Cardiac muscle cell (in vitro differentiated cells and primary cell): ENCODE data around the gene MTREX. TPM values are rescaled to one million over a fixed set of nuclear protein-coding genes. Genes with fewer than 3 reads are reported as not detected.
A peak's percentile ranks its signal among the peaks of the same experiment; 100 is the strongest.

Experiments used
- DNase-seq, 2 donors: peaks; one replicate each; pipeline versions ENCODE4 v3.0.0 to v3.0.0-alpha.2; 2010 to 2017; ENCODE audit warnings: low read depth in 1 of 2, low spot score in 1 of 2
- H3K27ac ChIP-seq: fragments of 200-600 bp; sonication (generic); 2 replicates; pipeline ENCODE4 v1.5.1; 2016
- H3K27me3 ChIP-seq: fragments of 200-600 bp; sonication (generic); 2 replicates; pipeline ENCODE4 v1.6.0; 2016; ENCODE audit warnings: control low read depth
- H3K36me3 ChIP-seq: fragments of 200-600 bp; sonication (generic); 2 replicates; pipeline ENCODE4 v1.5.1; 2016; ENCODE audit warnings: control low read depth
- H3K4me1 ChIP-seq: fragments of 200-600 bp; sonication (generic); 2 replicates; pipeline ENCODE4 v1.8.1; 2017; ENCODE audit warnings: low read depth, mild to moderate bottlenecking, mixed run types
- H3K4me3 ChIP-seq: fragments of 200-600 bp; sonication (generic); 2 replicates; pipeline ENCODE4 v1.5.1; 2016; ENCODE audit warnings: mild to moderate bottlenecking
- H3K9me3 ChIP-seq: fragments of 200-600 bp; sonication (generic); 2 replicates; pipeline ENCODE4 v1.5.1; 2017; ENCODE audit warnings: low read depth, mild to moderate bottlenecking, control low read depth
- polyA plus RNA-seq: library from polyadenylated mRNA; unstranded; fragments of >200 nt; fragmentation: Nextera tagmentation; extraction: Ambion mirVana; gene quantifications from 2 replicates; pipeline ENCODE4 v1.2.1, GENCODE V29; 2016
- total RNA-seq: library from RNA; depleted of rRNA; stranded (reverse); fragments of >200 nt; gene quantifications from 2 replicates; pipeline ENCODE4 v1.2.3, GENCODE V29; 2016
- TF ChIP-seq, protein P1 (sequence below): IDR thresholded peaks from 2 replicates; pipeline ENCODE4 v1.5.1; 2012; ENCODE audit warnings: low read depth, mild to moderate bottlenecking, low read length

Gene MTREX
- total and polyA plus RNA-seq, 2 experiments from 2014 or later = 32.8 to 65.2 TPM

DNA sequence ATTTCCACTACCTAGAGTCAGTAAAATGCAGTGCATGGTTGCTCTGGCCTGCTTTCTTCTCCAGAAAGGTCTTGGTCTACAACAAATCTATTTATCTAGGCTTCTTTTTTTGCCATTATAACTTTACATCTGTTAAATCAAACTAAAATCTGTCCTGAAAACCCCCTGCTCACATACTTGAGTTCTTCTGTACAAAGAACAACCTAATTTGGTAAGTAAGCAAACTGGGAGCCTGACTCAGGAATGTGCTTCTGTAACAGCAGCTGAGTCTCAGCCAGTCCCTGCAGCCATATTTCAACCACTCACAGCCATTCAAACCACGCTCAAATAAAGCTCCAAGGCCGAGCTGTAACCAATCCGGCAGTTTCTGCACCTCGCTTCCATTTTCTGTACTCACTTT lies 131.2 kb downstream of the MTREX start:
- no peaks in the 10 kb centered on the region for H3K9me3 ChIP-seq
- H3K36me3 ChIP-seq = no peaks in the 10 kb centered on the region
- H3K4me1 ChIP-seq = peaks cover 41% of the 10 kb centered on the region
- no peak overlapping the region for H3K4me3 ChIP-seq
- peak; percentile 60 to 76 for DNase-seq
- peak overlapping the region; percentile 93 for H3K27ac ChIP-seq
- TF ChIP-seq, protein P1, sequence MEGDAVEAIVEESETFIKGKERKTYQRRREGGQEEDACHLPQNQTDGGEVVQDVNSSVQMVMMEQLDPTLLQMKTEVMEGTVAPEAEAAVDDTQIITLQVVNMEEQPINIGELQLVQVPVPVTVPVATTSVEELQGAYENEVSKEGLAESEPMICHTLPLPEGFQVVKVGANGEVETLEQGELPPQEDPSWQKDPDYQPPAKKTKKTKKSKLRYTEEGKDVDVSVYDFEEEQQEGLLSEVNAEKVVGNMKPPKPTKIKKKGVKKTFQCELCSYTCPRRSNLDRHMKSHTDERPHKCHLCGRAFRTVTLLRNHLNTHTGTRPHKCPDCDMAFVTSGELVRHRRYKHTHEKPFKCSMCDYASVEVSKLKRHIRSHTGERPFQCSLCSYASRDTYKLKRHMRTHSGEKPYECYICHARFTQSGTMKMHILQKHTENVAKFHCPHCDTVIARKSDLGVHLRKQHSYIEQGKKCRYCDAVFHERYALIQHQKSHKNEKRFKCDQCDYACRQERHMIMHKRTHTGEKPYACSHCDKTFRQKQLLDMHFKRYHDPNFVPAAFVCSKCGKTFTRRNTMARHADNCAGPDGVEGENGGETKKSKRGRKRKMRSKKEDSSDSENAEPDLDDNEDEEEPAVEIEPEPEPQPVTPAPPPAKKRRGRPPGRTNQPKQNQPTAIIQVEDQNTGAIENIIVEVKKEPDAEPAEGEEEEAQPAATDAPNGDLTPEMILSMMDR = no peak
- H3K27me3 ChIP-seq = no peaks in the 10 kb centered on the region

DNA sequence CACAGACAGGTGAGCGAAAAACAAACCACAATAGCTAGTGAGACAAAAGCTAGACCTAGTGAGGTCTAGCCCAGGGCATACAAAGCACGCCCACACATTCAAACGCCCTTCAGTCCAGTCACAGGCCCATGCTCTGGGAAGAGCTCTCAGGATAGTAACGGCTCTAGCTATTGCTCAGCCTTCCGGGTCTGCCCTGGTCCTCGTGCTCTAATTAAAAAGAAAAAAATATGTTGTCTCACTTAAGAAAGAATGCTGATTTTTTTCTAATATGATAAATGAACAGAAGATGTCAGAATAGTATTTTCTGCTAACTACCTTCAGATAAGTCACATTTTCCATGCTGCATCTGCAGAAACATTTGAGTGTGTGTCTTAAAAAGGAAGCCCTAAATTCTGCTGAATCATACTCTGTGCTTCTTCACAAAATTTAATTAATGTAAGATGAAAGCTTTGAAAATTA lies 132.4 kb downstream of the MTREX start:
- Histone ChIP-seq H3K27me3 (no peaks in the 10 kb centered on the region), H3K4me1 (peaks cover 41% of the 10 kb centered on the region), H3K36me3 (no peaks in the 10 kb centered on the region), H3K4me3 (no peak overlapping the region), H3K27ac (peak overlapping the region; percentile 93), H3K9me3 (no peaks in the 10 kb centered on the region)
- peak in 1 of 2 donors; percentile 64 for DNase-seq
- TF ChIP-seq, protein P1 = no peak

DNA sequence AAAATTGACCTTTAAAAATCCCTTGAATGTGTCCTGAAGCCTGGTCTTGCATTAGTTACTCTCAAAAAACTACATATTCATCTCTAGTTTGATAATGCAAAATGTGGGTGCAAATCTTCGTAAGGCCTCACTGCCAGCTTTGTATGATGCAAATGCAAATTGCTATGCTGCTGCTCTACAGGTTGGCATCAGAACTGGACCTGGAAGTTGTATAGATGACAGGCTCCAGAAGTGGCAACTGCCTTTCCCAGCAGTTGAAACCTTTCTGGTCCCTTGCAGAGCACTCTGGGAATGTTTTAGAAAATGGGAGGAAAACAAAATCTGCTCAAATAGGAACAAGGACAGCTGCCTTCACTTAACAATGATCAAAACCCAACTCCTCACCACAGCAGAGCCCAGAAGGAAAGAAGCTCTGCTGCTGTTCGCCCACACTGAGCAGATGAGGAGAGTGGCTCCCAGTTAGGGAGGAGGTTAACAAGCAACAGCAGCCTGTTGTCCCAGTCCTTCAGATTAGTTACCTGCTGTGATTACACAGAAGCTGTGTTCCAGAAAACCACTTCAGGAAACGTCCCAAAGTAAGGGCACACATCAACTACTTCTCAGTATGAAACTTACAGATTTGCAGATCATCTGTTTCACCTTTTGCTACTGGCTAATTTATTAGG lies 133.4 kb downstream of the MTREX start:
- DNase-seq = peak in 1 of 2 donors; percentile 15
- H3K4me3 ChIP-seq = no peak overlapping the region
- H3K36me3 ChIP-seq = no peaks in the 10 kb centered on the region
- no peaks in the 10 kb centered on the region for H3K27me3 ChIP-seq
- H3K27ac ChIP-seq = peak overlapping the region; percentile 93
- H3K9me3 ChIP-seq = no peaks in the 10 kb centered on the region
- TF ChIP-seq, protein P1 = no peak
- peaks cover 49% of the 10 kb centered on the region for H3K4me1 ChIP-seq

DNA sequence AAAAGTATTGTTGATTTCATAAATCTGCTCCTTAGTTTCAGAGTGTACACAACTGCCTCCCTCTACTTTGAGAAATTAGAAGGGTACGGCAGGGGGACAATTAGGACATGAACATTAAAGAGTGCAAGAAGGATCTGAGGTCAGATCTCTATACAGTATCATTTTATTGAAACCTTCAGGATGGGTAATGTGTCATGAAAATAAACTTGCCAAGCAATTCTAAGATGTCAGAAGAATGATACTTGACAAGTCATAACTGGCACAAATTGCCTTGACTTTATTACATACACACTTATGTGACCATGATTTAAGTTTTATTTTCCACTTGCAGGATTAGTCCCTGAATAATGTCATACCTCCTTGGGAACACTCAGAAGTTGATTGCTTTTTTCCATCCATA lies 134.2 kb downstream of the MTREX start:
- Histone ChIP-seq H3K9me3 (no peaks in the 10 kb centered on the region), H3K27me3 (no peaks in the 10 kb centered on the region), H3K36me3 (no peaks in the 10 kb centered on the region), H3K27ac (peak overlapping the region; percentile 93), H3K4me1 (peaks cover 56% of the 10 kb centered on the region), H3K4me3 (no peak overlapping the region)
- TF ChIP-seq, protein P1 = no peak
- DNase-seq = no peak

DNA sequence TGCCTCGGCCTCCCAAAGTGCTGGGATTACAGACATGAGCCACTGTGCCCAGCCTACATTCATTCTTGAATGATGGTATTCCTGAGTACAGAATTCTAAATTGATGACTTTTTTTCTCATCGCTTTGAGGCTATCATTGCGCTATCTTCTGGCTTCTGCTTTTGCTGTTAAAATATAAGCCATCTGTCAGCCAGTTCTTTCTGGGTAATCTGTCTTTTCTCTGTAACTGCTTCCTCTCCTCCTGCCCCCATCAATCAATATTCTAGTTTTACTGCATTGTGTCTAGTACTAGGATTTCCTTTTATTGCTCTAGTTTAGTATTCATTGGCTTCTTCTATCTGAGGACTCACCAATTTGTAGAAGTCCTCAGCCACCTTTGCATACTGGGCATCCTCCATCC lies 138.0 kb downstream of the MTREX start:
- Histone ChIP-seq H3K4me3 (no peak overlapping the region), H3K36me3 (no peaks in the 10 kb centered on the region), H3K9me3 (no peaks in the 10 kb centered on the region), H3K4me1 (peaks cover 56% of the 10 kb centered on the region), H3K27me3 (no peaks in the 10 kb centered on the region), H3K27ac (peak overlapping the region; percentile 88)
- no peak for DNase-seq
- TF ChIP-seq, protein P1 = no peak
